Upper lobe of left lung (tissue), 4 donors: ENCODE measurements around the gene PRX.

Experiments
- EP300 ChIP-seq, 4 donors: sonication (generic); formaldehyde crosslinking; IDR thresholded peaks; one replicate each; pipeline ENCODE4 v1.5.1; 2017; ENCODE audit warnings: antibody characterized with exemption in 4 of 4, control low read depth in 2 of 4
- POLR2A ChIP-seq, 4 donors: fragments of 450-650 bp; IDR thresholded peaks; one replicate each; pipeline ENCODE4 v1.5.1; 2016 to 2017; ENCODE audit warnings: antibody characterized with exemption in 4 of 4, mild to moderate bottlenecking in 2 of 4
- POLR2AphosphoS5 ChIP-seq, 2 donors: sonication (generic); formaldehyde crosslinking; IDR thresholded peaks; one replicate each; pipeline ENCODE4 v1.5.1; 2017; ENCODE audit warnings: antibody characterized with exemption in 2 of 2
- TF ChIP-seq, protein P1 (sequence below), 6 experiments: fragments of 450-650 bp in 4 of 6; fragments of 200-600 bp in 2 of 6; sonication (generic) in 2 of 6; IDR thresholded peaks; one replicate each; pipeline ENCODE4 v1.5.1; 2016 to 2019; ENCODE audit warnings: antibody characterized with exemption in 6 of 6

GRCh38 chr19:40348125-40348913 is 64.9 kb downstream of the PRX start, which contains the start of the genes C19orf47 and PLD3:
- peak in 3 of 4 donors; percentile 43 to 93 (median 69) for TF ChIP-seq POLR2A (IDR thresholded peaks at IDR 0.05)
- TF ChIP-seq, protein P1, sequence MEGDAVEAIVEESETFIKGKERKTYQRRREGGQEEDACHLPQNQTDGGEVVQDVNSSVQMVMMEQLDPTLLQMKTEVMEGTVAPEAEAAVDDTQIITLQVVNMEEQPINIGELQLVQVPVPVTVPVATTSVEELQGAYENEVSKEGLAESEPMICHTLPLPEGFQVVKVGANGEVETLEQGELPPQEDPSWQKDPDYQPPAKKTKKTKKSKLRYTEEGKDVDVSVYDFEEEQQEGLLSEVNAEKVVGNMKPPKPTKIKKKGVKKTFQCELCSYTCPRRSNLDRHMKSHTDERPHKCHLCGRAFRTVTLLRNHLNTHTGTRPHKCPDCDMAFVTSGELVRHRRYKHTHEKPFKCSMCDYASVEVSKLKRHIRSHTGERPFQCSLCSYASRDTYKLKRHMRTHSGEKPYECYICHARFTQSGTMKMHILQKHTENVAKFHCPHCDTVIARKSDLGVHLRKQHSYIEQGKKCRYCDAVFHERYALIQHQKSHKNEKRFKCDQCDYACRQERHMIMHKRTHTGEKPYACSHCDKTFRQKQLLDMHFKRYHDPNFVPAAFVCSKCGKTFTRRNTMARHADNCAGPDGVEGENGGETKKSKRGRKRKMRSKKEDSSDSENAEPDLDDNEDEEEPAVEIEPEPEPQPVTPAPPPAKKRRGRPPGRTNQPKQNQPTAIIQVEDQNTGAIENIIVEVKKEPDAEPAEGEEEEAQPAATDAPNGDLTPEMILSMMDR (IDR thresholded peaks at IDR 0.05) = peak in 3 of 6 experiments; percentile 41 to 59 (median 54)
- peak; percentile 90 to 97 for TF ChIP-seq POLR2AphosphoS5 (IDR thresholded peaks at IDR 0.05)
- TF ChIP-seq EP300 (IDR thresholded peaks at IDR 0.05) = peak in 1 of 4 donors; percentile 65
